Left cardiac atrium (tissue), 4 donors: ENCODE results near the gene CDX1. TPM values are rescaled to one million over a fixed set of nuclear protein-coding genes. Genes with fewer than 3 reads are reported as not detected.

Experiments used
- ATAC-seq, 2 donors: fragments of 200-7000 bp; cut with Tn5 transposase; one replicate each; pipeline ENCODE4 v1.9.1; 2020; ENCODE audit warnings: mild to moderate bottlenecking in 2 of 2, moderate library complexity in 2 of 2
- DNase-seq: peaks from one replicate; pipeline ENCODE4 v3.0.0-alpha.2; 2020
- intact Hi-C, 2 donors: fragments of 100-400 bp; cut with DNase I; formaldehyde crosslinking; loops; one replicate each; pipeline versions ENCODE4 v1.14.1 to v1.15.1; 2022 to 2023
- total RNA-seq, 2 donors: library from RNA; stranded (reverse); fragmentation: NEBNext Ultra II Directional; extraction: Animal tissue kit (Norgen Biotek cat#: 25700); gene quantifications; one replicate each; pipeline ENCODE4 v1.2.1, GENCODE V29; 2021
- donor health status: DM: no; HTN: yes; CAD: no.
- donor health status: DM: no; HTN: yes; CAD: no; lungs with severe emphysema.
- donor health status: DM: yes; HTN: yes; CAD: no.
- donor health status: Dilated cardiomyopathy.

CDX1 gene
- total RNA-seq, 2 donors from 2014 or later: not detected

- ATAC-seq (no peak), DNase-seq (no peak)
- intact Hi-C loops: no loop called here
Observed at GRCh38 chr5:150142185-150142958, 24.2 kb upstream of the CDX1 start.

DNA sequence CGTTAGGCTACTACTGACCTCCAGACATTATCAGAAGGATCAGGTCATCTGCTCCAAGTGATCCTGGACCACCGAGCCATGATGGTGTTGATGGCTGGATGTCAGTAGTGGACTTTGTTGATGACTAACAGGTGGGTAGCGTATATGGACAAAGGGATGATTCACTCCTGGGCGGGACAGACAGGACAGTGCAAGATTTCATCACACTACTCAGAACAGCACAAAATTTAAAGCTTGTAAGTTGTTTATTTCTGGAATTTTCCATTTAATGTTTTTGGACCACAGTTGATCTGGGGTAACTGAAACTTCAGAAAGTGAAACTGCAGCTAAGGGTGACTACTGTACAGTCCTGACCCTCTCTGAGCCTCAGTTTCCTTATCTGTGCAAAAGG is 23.6 kb upstream of the CDX1 start:
- ATAC-seq (peak in 1 of 2 donors; percentile 64), DNase-seq (no peak)
- intact Hi-C loops: no loop called here

DNA sequence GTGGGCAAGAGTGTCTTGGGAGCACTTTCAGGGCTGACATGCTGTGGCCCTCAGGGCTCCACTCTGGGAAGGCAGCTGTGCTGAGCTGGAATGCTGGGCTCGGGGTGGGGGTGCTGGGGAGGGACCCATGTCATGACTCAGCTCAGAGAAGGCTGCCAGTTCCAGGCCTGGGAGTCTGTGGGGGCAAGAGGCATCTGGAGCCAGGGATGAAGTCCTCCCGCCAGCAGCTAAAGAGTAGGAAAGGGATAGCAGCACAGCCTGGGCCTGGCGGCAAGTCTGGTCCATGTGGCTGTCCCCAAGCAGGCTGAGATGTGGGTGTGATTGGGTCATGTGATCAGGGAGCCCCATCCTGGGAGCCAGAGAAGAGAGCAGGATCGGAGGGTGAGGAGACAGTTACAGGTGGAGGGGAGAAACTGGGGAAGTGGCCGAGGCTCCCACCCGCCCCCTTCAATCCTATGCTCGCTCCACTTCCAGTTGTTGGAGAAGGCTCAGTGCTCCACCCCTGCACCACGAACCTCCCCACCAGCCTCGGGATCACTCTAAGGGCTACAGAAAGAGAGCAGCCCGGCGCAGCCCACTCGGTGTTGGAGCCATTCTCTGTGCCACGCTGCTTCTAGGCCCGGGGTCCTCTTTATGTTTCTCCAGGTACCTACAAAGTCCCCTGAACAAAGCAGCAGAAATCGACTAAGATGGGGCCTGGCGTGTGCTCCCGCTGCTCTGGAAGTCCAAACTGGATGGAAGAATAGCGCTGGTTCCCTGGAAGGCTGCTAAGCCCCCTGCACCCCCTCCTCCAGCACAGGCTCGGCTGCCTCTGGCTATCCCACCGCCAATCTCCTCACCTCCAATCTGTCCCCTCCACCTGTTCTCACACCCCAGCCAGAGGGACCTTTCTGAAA is 23.0 kb upstream of the CDX1 start:
- intact Hi-C loops: no loop called here
- ATAC-seq: peak; percentile 55 to 78
- peak; percentile 83 for DNase-seq

GRCh38 chr5:150144246-150144801 is 22.3 kb upstream of the CDX1 start:
- ATAC-seq (peak; percentile 56 to 69), DNase-seq (peak; percentile 75)
- intact Hi-C loops: no loop called here

- intact Hi-C loops: no loop called here
- ATAC-seq (no peak), DNase-seq (no peak)
Observed at GRCh38 chr5:150144879-150145278, 21.7 kb upstream of the CDX1 start.

- ATAC-seq (no peak), DNase-seq (no peak)
- intact Hi-C loops: no loop called here
Observed at GRCh38 chr5:150146235-150146634, 20.3 kb upstream of the CDX1 start.

DNA sequence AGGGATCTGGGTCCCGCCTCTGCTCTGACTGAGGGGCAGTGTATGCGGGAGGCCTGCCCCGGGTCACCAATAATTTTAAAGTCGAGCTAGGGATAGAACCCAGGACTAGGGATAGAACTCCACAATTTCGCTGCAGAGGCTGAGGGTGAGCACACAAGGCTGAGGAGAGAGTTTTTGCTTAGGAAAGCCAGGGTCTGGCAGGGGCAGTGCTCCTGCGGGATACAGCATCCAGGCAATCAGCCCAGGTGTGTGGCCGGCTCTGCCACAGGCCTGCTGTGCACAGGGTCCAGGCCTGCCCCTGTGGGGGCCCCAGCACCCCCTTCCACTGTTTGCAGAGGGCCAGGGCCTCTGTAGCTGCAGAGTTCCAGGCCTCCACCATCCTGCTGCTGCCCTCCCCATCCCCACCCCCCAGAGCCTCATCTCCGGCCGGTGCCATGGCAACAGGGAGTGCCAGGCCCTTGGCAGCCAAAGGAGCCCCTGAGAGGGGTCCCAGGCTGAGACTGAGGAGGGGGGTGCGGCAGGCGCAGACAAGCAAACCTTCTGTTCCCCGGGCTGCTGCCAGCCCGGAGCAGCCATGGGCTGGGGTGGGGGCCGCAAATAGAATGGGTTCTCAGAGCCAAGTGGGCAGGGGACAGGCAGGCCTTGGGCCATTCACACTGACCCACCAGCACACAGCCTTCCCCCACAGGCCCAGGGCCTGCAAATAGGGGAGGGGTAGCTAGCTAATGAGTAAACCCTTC is 19.5 kb upstream of the CDX1 start:
- DNase-seq (no peak), ATAC-seq (no peak)
- intact Hi-C loops: no loop called here

- no peak for DNase-seq
- no peak for ATAC-seq
- intact Hi-C loops: no loop called here
Observed at GRCh38 chr5:150147670-150148069, 18.9 kb upstream of the CDX1 start.

DNA sequence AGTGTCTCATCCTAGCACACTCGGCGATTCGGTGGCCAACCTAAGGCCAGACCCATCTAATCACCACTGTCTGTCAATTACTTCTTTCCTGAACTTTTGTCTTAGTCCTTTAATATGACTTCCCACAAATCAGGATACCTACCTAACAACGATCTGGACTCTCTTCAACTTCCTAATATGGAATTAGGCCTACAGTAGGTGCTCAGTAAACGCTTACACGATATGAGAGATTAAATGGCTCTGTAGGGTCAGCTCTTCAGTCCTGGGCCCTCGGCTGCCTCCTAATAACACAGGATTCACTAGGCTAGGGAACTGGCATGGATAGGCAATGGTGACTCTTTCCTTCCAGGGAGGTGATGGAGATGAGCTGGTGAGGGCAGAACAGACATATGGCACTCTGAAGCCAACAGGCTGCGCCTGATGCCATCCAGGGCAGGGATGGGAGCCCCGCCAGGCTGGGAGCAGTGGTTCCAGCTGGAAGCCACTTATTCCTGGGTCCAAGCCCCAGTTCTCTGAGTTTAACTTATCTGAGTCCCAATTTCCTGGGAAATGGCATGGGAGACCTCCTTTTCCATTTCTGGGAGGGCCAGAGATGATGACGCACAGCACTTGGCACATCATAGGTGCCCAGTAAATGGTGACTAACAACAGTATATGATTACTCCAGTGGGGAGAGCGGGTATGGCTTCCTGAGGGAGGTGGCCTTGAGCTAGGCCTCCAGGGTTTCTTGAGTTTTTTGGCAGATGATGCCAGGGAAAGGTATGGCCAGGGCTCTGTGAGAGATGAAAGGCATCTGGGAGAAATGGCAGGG is 18.3 kb upstream of the CDX1 start:
- DNase-seq: no peak
- intact Hi-C loops: no loop called here

DNA sequence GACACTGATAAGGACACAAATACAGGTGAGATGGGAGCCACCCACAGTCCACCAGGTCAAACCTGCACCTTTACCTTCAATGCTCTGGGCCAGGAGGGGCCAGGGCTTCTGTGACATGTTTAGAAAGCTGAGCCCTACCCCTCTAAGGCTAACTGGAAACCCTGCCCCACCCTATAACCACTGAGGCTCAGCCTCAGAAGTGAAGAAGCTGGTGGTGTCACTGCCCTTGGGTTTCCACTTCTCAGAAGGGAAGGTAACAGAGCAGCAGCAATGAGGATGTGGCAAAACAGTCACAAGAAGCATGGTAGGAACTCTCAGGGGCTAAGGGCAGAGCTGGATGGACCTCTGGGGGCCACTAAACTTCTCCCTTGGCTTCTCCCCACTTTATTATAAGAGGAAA is 17.0 kb upstream of the CDX1 start:
- ATAC-seq (no peak), DNase-seq (no peak)
- intact Hi-C loops: no loop called here

More for the DNA sequence above, 18.3 kb upstream of the CDX1 start:
- ATAC-seq: no peak

GRCh38 chr5:150152636-150153462 is 13.7 kb upstream of the CDX1 start:
- intact Hi-C loops: no loop called here
- DNase-seq (no peak), ATAC-seq (no peak)

- DNase-seq (no peak), ATAC-seq (no peak)
- intact Hi-C loops: no loop called here
Observed at GRCh38 chr5:150153483-150153882, 13.1 kb upstream of the CDX1 start.

- intact Hi-C loops: no loop called here
- ATAC-seq (peak; percentile 3 to 20), DNase-seq (no peak)
Observed at GRCh38 chr5:150153957-150154617, 12.5 kb upstream of the CDX1 start.

DNA sequence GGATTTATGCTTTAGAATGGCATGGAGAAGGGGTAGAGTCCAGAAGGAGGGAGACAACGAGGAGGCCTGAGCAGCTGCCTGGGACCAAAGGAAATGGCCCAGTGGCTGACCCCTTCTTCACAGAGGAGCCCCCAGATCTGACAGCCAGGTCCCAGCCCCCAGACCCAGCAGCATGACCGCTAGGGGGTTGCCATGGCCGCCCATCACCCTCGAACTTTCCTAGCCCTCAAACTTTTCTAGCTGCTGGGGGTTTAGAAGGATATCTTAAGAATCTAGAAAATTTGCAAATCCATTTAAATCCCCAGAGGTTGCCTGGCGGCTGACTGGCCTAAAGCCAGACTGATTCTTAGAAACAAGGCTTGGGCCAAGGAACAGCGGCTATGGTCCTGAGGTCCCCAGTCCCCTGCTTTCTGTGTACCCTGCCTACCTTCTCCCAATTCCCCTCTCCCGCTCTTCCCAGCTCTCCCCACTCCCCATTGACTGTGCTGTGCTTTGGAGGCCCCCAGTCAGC is 11.9 kb upstream of the CDX1 start:
- intact Hi-C loops: no loop called here
- ATAC-seq (no peak), DNase-seq (no peak)

GRCh38 chr5:150155258-150156026 is 11.1 kb upstream of the CDX1 start, which contains the start of gene PDGFRB:
Gene PDGFRB, minus strand, starts transcription at chr5:150155845. Its CDS starts 18,798 bp downstream, at chr5:150137047.
- DNase-seq (peak; percentile 90), ATAC-seq (peak; percentile 83 to 84)
- intact Hi-C loops: no loop called here

DNA sequence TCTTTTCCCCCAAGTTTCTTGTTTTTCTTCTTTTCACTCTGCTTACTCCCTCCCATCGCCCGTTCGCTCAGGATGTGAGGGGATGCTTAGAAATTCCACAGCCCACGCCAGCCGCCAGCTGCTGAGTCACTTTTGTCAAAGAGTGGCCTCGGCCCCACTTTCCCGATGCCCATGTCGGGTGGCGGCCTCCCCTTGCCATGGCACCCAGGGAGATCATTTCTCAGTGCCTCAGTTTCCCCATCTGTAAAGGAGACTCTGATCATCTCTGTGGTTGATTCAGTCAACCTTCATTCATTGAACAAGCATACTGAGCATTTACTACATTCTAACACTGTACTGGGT is 10.6 kb upstream of the CDX1 start:
- intact Hi-C loops: no loop called here
- no peak for ATAC-seq
- DNase-seq: peak; percentile 58
